Measurements from ENCODE around the gene TRPC1.
"Not testable (repeated sequence)": the region's sequence is repeated elsewhere in the genome, so short reads cannot be mapped to it uniquely, and the experiment has no call there.

Gene TRPC1

DNA sequence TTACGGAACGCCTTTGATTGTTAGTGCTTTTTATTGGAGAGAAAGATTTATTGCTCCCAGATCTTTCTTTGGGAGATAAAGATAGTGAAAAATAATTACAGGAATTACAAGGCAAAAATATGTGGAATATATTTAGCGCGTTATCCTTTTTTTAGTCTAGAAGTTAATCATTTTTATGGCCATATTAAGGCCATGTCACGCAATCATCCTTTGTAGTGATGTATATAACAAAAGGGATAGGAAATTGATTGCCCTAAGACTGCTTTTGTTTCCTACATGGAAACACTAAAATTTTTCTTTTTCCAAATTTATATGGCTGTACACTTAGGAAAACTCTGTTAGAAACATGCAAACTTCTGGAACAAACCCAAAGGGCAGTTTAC is 1.5 kb downstream of the TRPC1 start:
- peak overlapping the region; percentile 94 for H3K9ac ChIP-seq (ENCODE audit: low read depth, low read length)
- no peaks in the 10 kb centered on the region for H3K36me3 ChIP-seq (ENCODE audit: insufficient read depth, low read length)
- H3K9me3 ChIP-seq (ENCODE audit: control insufficient read depth, insufficient read depth, low read length): no peaks in the 10 kb centered on the region
- H3K4me1 ChIP-seq (ENCODE audit: insufficient read depth, low read length): no peaks in the 10 kb centered on the region; the same call in 1 of the 2 replicates

- Histone ChIP-seq H3K9me3 (ENCODE audit: control insufficient read depth, insufficient read depth, low read length) (no peaks in the 10 kb centered on the region), H3K36me3 (ENCODE audit: insufficient read depth, low read length) (no peaks in the 10 kb centered on the region), H3K9ac (ENCODE audit: low read depth, low read length) (no peak overlapping the region)
Observed at GRCh38 chr3:142726017-142726416, 2.2 kb downstream of the TRPC1 start.

DNA sequence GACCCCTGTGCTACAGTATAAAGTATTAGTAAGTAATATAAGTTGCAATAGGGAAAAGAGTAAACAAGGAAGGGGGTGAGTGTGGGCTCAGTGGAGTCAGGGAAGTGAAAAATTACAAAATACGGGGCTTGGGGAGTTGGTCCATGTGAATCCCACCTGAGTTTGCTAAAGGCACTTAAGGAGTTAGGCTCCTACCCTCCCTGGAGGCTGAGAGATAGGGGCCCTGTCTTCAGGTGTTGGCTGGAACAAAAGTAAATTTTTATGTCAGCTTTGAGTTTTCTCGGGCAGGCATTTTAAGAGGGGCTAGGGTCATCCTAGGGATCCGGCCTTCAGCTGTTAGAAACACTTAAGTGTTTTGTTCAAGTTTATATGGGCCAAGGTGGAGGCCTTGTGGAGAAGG is 8.2 kb downstream of the TRPC1 start:
- 0 out of 2 replicates have a peak, but pooled peaks cover 10% of the 10 kb centered on the region for H3K4me1 ChIP-seq (ENCODE audit: insufficient read depth, low read length)
- H3K9me3 ChIP-seq (ENCODE audit: control insufficient read depth, insufficient read depth, low read length): no peaks in the 10 kb centered on the region
- no peak overlapping the region for H3K9ac ChIP-seq (ENCODE audit: low read depth, low read length)
- H3K36me3 ChIP-seq (ENCODE audit: insufficient read depth, low read length): no peaks in the 10 kb centered on the region

More at GRCh38 chr3:142726017-142726416, 2.2 kb downstream of the TRPC1 start:
- H3K4me1 ChIP-seq (ENCODE audit: insufficient read depth, low read length): no peaks in the 10 kb centered on the region; the same call in 1 of the 2 replicates

DNA sequence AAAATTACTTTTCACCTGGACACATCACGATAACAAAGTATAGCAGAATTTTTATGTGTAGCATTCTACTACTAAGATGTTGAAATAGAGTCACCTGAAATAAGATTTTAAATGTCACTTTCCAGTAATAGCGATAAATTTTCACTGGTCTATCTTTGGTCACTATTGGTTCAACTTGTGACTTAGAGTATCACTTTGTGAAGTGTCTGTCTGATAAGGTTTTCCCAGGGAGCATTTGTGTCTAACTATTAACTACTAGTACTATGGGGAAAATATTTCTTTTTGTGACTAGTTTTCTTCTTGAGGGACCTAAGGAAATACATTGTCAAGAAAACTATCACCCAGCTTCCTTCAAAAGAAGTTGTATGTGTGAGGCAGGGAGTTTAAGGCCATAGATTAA is 11.0 kb downstream of the TRPC1 start:
- no peaks in the 10 kb centered on the region for H3K36me3 ChIP-seq (ENCODE audit: insufficient read depth, low read length)
- H3K9me3 ChIP-seq (ENCODE audit: control insufficient read depth, insufficient read depth, low read length): no peaks in the 10 kb centered on the region
- no peak overlapping the region for H3K9ac ChIP-seq (ENCODE audit: low read depth, low read length)

DNA sequence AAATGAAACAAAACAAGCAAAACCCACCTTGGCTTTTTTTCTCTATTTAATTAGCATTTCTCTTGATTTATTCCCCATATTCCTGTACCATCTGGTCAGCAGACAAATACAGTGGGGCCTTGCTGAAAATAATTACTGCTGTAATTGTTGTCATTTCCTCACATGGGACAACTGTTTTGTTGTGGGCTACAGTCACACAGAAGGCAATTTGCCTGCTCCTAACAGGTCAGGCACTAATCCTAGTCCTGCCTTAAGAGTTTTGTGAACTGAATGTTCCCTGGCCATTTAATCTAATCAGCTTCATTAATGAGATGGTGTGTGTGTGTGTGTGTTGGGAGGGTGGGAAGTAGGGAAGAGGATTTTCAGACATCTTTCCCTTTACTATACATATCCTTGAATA is 11.6 kb downstream of the TRPC1 start:
- Histone ChIP-seq H3K9ac (ENCODE audit: low read depth, low read length) (no peak overlapping the region), H3K4me1 (ENCODE audit: insufficient read depth, low read length) (0 out of 2 replicates have a peak, but pooled peaks cover 10% of the 10 kb centered on the region), H3K36me3 (ENCODE audit: insufficient read depth, low read length) (no peaks in the 10 kb centered on the region), H3K9me3 (ENCODE audit: control insufficient read depth, insufficient read depth, low read length) (no peaks in the 10 kb centered on the region)

More for the DNA sequence above, 11.0 kb downstream of the TRPC1 start:
- 0 out of 2 replicates have a peak, but pooled peaks cover 10% of the 10 kb centered on the region for H3K4me1 ChIP-seq (ENCODE audit: insufficient read depth, low read length)

- Histone ChIP-seq H3K4me1 (ENCODE audit: insufficient read depth, low read length) (no peaks in the 10 kb centered on the region), H3K9me3 (ENCODE audit: control insufficient read depth, insufficient read depth, low read length) (no peaks in the 10 kb centered on the region), H3K9ac (ENCODE audit: low read depth, low read length) (no peak overlapping the region), H3K36me3 (ENCODE audit: insufficient read depth, low read length) (no peaks in the 10 kb centered on the region)
Observed at GRCh38 chr3:142738396-142738795, 14.6 kb downstream of the TRPC1 start.

- H3K9me3 ChIP-seq (ENCODE audit: control insufficient read depth, insufficient read depth, low read length): no peaks in the 10 kb centered on the region
- H3K4me1 ChIP-seq (ENCODE audit: insufficient read depth, low read length): no peaks in the 10 kb centered on the region
- no peak overlapping the region for H3K9ac ChIP-seq (ENCODE audit: low read depth, low read length)
- no peaks in the 10 kb centered on the region for H3K36me3 ChIP-seq (ENCODE audit: insufficient read depth, low read length)
Observed at GRCh38 chr3:142746646-142747045, 22.8 kb downstream of the TRPC1 start.

DNA sequence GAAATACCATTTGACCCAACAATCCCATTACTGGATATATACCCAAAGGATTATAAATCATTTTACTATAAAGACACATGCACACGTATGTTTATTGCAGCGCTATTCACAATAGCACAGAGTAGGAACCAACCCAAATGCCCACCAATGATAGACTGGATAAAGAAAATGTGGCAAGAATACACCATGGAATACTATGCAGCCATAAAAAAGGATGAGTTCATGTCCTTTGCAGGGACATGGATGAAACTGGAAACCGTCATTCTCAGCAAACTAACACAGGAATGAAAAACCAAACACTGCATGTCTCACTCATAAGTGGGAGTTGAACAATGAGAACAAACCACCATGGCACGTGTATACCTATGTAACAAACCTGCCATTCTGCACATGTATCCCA is 26.7 kb downstream of the TRPC1 start:
- H3K36me3 ChIP-seq (ENCODE audit: insufficient read depth, low read length); H3K9ac ChIP-seq (ENCODE audit: low read depth, low read length); H3K4me1 ChIP-seq (ENCODE audit: insufficient read depth, low read length); H3K9me3 ChIP-seq (ENCODE audit: control insufficient read depth, insufficient read depth, low read length): not testable (repeated sequence)

GRCh38 chr3:142752605-142753004 is 28.8 kb downstream of the TRPC1 start:
- not testable (repeated sequence) for H3K9me3 ChIP-seq (ENCODE audit: control insufficient read depth, insufficient read depth, low read length); H3K4me1 ChIP-seq (ENCODE audit: insufficient read depth, low read length); H3K9ac ChIP-seq (ENCODE audit: low read depth, low read length); H3K36me3 ChIP-seq (ENCODE audit: insufficient read depth, low read length)

GRCh38 chr3:142754494-142754893 is 30.7 kb downstream of the TRPC1 start:
- Histone ChIP-seq H3K9ac (ENCODE audit: low read depth, low read length) (no peak overlapping the region), H3K36me3 (ENCODE audit: insufficient read depth, low read length) (no peaks in the 10 kb centered on the region), H3K9me3 (ENCODE audit: control insufficient read depth, insufficient read depth, low read length) (no peaks in the 10 kb centered on the region), H3K4me1 (ENCODE audit: insufficient read depth, low read length) (no peaks in the 10 kb centered on the region)

- Histone ChIP-seq H3K9me3 (ENCODE audit: control insufficient read depth, insufficient read depth, low read length) (no peaks in the 10 kb centered on the region), H3K4me1 (ENCODE audit: insufficient read depth, low read length) (no peaks in the 10 kb centered on the region), H3K36me3 (ENCODE audit: insufficient read depth, low read length) (no peaks in the 10 kb centered on the region), H3K9ac (ENCODE audit: low read depth, low read length) (no peak overlapping the region)
Observed at GRCh38 chr3:142768338-142768737, 44.5 kb downstream of the TRPC1 start.

- Histone ChIP-seq H3K36me3 (ENCODE audit: insufficient read depth, low read length) (no peaks in the 10 kb centered on the region), H3K9me3 (ENCODE audit: control insufficient read depth, insufficient read depth, low read length) (no peaks in the 10 kb centered on the region), H3K4me1 (ENCODE audit: insufficient read depth, low read length) (no peaks in the 10 kb centered on the region), H3K9ac (ENCODE audit: low read depth, low read length) (no peak overlapping the region)
Observed at GRCh38 chr3:142777927-142778326, 54.1 kb downstream of the TRPC1 start.

- Histone ChIP-seq H3K36me3 (ENCODE audit: insufficient read depth, low read length) (no peaks in the 10 kb centered on the region), H3K9ac (ENCODE audit: low read depth, low read length) (no peak overlapping the region), H3K9me3 (ENCODE audit: control insufficient read depth, insufficient read depth, low read length) (no peaks in the 10 kb centered on the region), H3K4me1 (ENCODE audit: insufficient read depth, low read length) (no peaks in the 10 kb centered on the region)
Observed at GRCh38 chr3:142778541-142778940, 54.7 kb downstream of the TRPC1 start.

GRCh38 chr3:142779591-142779990 is 55.8 kb downstream of the TRPC1 start:
- H3K9ac ChIP-seq (ENCODE audit: low read depth, low read length): no peak overlapping the region
- no peaks in the 10 kb centered on the region for H3K36me3 ChIP-seq (ENCODE audit: insufficient read depth, low read length)
- H3K9me3 ChIP-seq (ENCODE audit: control insufficient read depth, insufficient read depth, low read length): no peaks in the 10 kb centered on the region
- no peaks in the 10 kb centered on the region for H3K4me1 ChIP-seq (ENCODE audit: insufficient read depth, low read length)

DNA sequence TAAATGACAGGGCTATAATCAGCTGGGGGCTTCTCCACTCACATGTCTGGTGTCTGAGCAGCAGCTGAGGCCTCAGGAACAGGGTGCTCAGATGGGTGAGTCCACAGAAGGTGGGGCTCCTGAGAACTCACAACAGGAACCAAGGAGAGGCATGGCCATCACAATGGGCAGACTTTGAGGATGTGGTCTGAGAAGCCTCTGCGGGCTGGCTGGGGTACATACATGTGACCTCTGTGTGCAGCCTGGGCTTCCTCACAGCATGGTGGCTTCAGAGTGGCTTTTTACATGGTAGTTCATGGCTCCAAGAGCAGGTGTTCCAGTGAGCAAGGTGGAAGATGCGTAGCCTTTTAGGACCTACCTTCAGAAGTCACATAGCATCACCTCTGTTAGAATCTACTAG is 58.8 kb downstream of the TRPC1 start:
- Histone ChIP-seq H3K9me3 (ENCODE audit: control insufficient read depth, insufficient read depth, low read length) (no peaks in the 10 kb centered on the region), H3K4me1 (ENCODE audit: insufficient read depth, low read length) (no peaks in the 10 kb centered on the region), H3K9ac (ENCODE audit: low read depth, low read length) (no peak overlapping the region), H3K36me3 (ENCODE audit: insufficient read depth, low read length) (no peaks in the 10 kb centered on the region)

- no peaks in the 10 kb centered on the region for H3K36me3 ChIP-seq (ENCODE audit: insufficient read depth, low read length)
- no peak overlapping the region for H3K9ac ChIP-seq (ENCODE audit: low read depth, low read length)
- no peaks in the 10 kb centered on the region for H3K4me1 ChIP-seq (ENCODE audit: insufficient read depth, low read length)
- H3K9me3 ChIP-seq (ENCODE audit: control insufficient read depth, insufficient read depth, low read length): no peaks in the 10 kb centered on the region
Observed at GRCh38 chr3:142784228-142784627, 60.4 kb downstream of the TRPC1 start.
